ENCODE data around the gene TPRA1.

GRCh38 chr3:127547761-127548605, 42.5 kb downstream of the TPRA1 start:
- TF ChIP-seq CTCF (conservative IDR thresholded peaks at IDR 0.05; ENCODE audit: low read depth in 2 of 2) (peak; percentile 48 to 81), REST (IDR thresholded peaks at IDR 0.05; ENCODE audit: unreplicated experiment) (no peak), EZH2phosphoT487 (IDR thresholded peaks at IDR 0.05; ENCODE audit: unreplicated experiment) (no peak), JUNB (IDR thresholded peaks at IDR 0.05; ENCODE audit: unreplicated experiment) (no peak), STAT1 (IDR thresholded peaks at IDR 0.05; ENCODE audit: unreplicated experiment) (no peak), EZH2 (IDR thresholded peaks at IDR 0.05; ENCODE audit: low read depth, unreplicated experiment) (no peak), POLR2AphosphoS5 (IDR thresholded peaks at IDR 0.05; ENCODE audit: low read depth) (no peak), NANOG (IDR thresholded peaks at IDR 0.05; ENCODE audit: borderline replicate concordance) (no peak), CREB1 (CRISPR knock-in tag; IDR thresholded peaks at IDR 0.05; ENCODE audit: low read depth) (0 out of 2 replicates have a peak, but pooled peaks have one; percentile 20)
